Left renal cortex interstitium (tissue), 4 donors: Measurements from ENCODE around the gene CDC42BPA. TPM values are rescaled to one million over a fixed set of nuclear protein-coding genes. Genes with fewer than 3 reads are reported as not detected.
"Not testable (repeated sequence)": the region's sequence is repeated elsewhere in the genome, so short reads cannot be mapped to it uniquely, and the experiment has no call there.

ENCODE experiments used
- DNase-seq, 4 donors: peaks; one replicate each; pipeline ENCODE4 v3.0.0-alpha.2; 2013; ENCODE audit warnings: low read depth in 4 of 4, low spot score in 2 of 4, missing footprints in 1 of 4
- polyA plus RNA-seq, 4 donors: library from polyadenylated mRNA; unstranded; fragments of 120-200 nt; gene quantifications; one replicate each; pipeline ENCODE4 v1.2.1, GENCODE V29; 2013; ENCODE audit not compliant: insufficient read length in 4 of 4

CDC42BPA gene
- polyA plus RNA-seq, 4 donors = 36.2 to 41.0 (median 39.3) TPM

DNA sequence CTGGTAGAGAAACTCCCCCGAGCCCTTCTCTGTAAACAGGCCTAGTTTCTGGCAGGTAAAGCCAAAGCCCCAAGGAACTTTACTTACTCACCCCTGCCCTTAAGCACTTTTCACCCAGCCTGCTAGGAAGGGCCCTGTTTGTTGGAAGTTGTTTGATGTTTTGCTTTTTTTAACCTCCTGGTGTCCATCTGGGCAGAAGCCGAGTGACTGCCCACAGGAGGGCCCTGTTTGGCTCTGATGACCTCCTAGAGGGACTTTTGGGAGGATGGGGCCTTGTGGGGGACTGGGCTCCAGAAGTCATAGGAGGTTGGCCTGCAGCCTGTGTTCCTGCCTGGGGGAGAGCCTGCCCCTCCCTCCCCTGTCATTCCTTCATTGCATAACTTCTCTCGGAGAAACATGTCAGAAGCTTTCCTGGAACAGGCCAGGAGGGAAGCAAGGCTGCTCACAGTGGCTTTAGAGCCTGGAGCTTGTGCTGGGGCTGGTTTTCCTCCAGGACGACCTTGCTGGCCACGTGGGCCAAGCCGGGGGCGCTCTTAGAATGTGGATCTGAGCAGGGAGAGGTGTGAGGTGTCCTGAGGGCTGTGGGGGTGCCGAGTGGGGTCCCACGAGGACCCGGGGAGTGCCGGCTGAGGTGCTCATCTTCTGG is 344.3 kb downstream of the CDC42BPA start:
- no peak for DNase-seq

DNA sequence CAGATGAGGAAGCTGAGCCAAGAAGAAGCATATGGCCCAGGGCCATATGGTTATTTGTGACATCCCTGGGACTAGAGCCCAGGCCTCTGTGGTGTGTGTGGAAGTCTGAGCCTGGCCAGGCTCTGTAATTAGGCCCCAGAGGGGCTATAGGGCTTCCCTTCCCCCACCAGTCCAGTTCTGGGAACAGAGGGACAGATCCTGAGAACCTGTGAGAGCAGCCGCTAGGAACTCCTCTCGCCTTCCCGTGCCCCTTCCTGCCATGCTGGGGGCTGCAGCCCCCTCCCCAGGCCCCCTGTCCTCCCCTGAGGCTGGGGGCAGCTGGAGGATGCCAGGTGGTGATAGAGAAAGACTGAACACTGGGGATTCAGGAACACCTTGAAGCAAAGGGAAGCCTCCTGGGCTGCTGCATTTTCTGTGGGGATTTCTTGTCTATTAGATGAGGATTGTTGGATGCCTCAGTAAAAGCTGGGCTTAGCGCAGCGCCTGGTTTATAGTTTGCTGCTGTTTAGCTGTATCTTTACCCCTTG is 344.9 kb downstream of the CDC42BPA start:
- DNase-seq = no peak

DNA sequence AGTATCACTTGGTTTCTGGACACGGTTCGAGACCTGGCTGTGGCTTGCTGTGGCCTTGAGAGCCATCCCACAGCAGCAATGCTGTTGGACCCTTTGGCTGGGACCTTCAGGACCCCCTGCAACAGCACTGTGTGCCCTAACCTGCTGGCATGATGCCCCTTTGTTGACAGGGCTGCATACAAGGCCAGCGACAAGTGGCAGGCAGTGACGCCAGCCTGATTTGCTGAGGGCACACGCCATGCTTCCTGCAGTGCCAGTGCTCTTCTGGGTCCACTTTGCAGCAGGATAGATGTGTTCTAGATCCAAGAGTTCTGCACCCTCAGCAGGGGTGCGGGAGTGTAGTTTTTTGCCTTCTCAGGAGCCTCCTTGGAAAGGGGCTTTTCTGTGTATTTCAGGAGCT is 345.4 kb downstream of the CDC42BPA start:
- DNase-seq = no peak

DNA sequence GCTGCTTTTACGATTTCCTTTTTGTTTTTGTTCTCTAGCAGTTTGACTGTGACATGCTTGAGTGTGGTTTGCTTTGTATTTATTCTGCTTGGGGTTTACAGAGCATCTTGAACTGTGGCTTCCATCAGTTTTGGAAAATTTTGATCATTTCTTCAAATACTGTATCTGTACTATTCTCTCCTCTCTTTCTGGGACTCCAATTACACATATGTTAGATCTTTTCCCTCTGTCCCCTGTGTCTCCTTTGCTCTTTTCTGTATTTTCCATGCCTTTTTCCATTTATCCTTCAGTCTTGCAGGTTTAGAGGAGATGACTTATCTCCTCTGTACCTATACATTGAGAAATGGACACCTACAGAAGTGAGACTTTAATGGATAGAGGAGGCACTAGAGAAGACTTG is 346.5 kb downstream of the CDC42BPA start:
- no peak for DNase-seq

DNA sequence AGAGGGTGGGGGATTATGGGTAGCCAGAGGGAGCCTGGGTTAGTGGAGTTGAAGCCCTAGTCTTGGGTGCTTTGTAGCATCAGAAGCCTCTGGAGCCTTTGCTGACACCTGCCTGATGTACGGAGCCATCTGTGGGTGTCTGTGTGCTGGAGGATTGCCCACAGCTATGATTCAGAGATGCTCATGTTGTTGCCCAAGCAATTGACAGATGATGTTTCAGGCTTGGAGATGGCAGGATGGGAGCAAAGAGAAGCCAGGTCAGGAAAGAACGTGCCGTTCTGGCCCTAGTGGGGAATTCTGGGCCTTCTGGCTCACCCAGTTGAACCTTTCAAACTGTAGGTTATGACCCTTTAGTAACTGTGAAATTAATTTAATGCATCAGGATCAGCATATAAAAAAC is 350.6 kb downstream of the CDC42BPA start:
- DNase-seq = no peak

DNA sequence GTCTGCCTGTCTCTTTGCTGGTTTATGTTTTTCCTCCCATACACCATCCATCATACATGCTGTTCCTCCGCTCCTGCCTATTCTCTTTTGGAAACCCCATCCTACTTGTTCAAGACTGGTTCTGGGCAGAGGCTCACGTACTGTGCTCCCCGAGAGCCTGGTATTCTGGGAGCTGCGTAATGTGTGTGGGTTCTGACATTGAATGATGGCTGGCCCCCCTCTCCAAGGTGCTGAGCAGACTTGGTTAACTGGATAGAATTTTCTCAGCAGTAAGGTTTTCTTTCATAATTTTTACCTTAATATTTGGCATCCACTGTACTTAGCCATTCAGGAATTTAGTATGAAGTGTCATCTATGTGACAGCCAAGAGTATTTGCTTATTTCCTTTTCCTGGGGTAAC is 351.6 kb downstream of the CDC42BPA start:
- DNase-seq = no peak

DNA sequence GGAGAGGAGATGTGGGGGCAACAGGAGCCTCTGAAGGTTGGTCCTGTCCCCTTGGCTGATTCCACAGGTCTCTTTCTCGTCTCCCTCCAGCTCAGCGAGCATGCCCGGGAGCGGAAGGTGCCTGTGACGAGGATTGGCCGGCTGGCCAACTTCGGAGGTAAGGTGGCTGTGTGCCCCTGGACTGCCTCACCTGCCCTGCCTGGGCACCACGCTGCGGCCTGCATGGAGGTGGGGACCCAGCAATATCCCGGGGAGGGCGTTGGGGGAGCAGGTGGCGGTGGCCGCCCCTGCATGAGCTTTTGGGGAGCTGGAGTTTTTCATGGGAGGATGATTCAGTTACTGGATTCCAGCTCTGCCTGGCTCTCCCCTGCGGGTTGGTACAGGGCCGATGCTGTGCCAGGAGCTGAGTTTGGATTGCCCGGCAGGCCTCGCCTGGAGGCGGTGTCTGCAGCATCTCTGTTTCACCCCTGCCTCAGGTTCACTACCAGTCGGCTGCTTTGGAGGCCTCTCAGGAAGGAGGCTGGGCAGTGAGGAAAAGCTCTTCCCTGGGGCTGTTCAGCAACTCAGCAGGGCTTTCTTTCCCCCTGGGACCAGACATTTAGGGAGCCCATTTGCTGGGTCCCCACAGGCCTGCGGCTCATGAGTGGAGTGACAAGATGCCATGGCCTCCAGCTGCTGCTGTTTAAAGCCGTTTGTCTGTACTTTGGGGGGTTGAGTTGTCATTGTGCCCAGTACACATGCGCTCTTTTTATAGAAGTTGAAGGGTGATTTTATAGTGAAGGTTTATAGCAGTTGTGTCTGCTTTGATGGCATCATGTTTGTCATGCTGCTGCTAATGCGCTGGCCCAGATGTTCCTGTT is 352.5 kb downstream of the CDC42BPA start:
- no peak for DNase-seq

DNA sequence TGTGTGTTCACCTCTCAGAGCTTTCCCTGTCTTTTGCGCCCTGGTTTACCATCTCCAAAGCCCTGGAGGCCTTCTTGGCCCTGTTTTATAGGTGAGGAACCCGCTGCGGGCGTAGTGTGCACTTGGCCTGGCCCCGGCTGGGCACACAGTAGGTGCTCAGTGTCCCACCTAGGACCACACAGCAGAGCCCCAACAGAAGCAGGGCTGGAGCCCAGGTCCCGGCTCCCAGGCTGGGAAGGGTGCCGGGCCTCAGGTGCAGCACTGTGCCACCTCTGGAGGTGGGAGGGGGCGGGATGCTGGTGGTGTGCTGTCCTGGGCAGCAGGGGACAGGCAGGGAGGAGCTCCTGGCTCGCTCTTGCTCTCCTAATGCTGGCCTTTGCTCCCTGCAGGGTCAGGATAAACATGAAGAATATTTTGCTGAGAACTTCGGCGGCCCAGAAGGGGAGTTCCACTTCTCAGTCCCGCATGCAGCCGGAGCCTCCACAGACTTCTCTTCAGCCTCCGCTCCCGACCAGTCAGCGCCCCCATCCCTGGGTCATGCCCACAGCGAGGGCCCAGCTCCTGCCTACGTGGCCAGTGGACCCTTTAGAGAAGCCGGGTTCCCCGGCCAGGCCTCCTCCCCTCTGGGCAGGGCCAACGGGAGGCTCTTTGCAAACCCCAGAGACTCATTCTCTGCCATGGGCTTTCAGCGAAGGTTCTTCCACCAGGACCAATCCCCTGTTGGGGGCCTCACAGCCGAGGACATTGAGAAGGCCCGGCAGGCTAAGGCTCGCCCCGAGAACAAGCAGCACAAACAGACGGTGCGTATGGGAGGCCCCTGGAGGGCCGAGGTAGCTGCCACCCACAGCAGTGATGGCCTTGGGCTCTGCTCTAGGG is 353.4 kb downstream of the CDC42BPA start:
- DNase-seq = no peak

DNA sequence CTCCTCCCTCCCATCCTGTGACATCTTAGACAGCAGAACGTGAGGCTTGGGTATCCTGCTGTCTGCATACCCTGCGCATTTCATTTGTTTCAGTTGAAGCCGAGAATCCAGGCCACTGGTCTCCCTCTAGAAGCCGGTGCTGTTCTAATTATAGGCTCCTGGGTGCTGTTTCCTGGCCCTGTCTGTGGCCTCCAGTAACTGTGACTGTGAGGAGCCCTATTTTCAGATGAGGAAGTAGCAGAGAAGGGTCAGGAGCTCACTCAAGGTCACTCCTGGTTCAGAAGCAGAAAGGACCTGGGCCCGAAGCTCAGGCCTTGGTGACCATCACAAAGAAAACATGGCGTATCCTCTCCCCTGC is 354.2 kb downstream of the CDC42BPA start:
- DNase-seq = no peak

DNA sequence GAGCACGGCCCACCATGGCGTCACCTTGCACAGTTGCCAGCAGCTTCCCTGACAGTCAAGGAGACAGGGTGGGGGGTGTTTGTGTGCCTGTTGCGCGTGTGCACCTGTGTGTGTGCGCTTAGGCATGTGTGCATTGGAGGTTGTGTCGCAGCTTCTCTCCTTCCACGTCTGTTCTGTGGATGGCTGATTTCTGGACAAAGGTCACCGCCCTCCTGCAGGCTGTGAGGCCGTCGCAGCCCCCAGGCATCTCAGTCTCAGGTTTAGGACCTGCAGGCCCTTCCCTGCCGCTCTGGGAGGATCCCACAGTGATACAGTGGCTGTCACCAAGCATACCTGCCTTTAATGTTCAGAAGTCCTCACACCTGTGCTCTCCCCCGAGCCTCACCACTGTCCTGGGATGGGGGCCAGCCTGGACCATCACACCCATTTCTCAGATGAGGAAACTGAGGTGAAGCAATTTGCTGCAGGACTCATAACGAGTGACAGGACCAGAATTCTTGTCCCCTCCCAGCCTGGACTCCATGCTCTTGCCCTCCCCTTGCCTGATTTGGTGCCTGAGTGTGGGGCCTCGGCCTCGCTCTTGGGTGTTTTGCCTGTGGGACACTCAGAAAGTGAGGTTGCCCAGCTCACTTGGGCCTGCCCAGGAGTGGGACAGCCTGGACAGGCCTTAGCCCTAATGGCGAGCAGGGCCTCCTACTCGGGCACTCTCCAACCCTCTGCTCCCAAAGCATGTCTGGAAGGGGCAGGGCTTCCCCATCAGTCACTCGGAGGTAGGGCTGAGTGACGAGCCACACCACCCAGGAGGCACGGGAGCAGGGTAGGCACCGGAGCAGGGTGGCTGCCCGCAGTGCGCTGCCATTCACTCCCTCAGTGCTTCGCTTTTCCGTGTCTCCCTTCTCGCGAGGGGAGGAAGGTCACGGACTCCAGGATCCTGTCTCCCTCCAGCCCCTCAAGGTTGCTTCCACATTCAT is 355.6 kb downstream of the CDC42BPA start:
- no peak for DNase-seq

DNA sequence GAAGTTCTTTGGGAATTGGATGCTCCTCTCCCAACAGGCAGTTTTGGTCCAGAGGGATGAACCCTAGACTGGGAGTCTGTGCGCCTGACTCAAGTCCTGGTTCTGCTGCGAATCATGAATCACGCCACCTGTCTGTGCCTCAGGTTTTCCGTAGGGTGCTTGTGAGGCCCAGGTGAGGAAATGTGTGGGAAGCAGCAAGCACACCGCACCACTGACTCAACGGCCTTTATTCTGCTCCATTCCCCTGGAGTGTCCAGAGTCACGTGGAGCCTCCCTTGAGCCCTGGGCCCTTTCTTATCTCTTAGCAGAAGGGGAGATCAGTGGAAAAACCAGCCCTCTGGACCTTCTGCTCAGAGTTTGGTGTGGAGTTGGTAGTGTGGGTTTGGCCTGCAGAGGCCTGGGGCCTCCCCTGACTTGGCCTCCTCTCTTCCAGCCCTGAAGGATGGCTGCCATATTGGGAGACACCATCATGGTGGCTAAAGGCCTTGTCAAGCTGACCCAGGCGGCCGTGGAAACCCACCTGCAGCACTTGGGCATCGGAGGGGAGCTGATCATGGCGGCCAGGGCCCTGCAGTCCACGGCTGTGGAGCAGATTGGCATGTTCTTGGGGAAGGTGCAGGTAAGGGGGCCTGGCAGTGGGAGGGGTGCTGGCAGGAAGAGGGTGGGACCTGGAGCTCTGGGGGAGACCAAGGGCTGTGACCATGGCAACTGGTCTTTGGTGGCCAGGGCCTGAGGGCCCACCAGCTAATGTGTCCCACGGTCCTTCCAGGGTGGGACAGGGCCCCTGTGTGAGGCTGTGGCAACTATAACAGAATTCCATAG is 357.1 kb downstream of the CDC42BPA start:
- no peak for DNase-seq

DNA sequence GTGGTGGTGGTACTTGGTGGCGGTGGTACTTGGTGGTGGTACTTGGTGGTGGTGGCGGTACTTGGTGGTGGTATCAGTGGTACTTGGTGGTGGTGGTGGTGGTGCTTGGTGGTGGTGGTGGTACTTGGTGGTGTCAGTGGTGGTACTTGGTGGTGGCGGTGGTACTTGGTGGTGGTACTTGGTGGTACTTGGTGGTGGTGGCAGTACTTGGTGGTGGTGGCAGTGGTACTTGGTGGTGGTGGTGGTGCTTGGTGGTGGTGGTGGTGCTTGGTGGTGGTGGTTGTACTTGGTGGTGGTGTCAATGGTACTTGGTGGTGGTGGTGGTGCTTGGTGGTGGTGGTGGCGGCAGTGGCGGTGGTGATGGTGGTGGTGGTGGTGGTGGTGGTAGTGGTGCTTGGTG is 358.0 kb downstream of the CDC42BPA start:
- no peak for DNase-seq

DNA sequence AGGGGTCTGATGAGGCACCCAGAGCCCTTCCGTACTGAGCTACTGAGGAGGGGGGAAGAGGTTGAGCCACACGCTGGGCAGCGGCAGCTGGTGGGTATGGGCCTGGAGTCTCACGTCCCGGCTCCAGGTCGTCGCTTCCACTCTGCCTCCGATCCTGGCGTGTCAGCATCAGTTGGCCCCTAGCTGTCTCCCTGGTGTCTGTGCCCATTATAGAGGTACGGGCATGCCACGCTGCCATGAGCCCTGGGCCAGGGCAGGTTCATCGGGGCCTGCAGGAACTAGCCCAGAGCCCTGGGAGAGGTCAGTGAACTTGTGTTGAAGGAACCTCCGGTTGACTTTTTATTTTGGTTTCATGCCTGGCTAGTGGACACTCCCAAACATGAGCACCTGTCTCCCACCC is 360.0 kb downstream of the CDC42BPA start:
- no peak for DNase-seq

DNA sequence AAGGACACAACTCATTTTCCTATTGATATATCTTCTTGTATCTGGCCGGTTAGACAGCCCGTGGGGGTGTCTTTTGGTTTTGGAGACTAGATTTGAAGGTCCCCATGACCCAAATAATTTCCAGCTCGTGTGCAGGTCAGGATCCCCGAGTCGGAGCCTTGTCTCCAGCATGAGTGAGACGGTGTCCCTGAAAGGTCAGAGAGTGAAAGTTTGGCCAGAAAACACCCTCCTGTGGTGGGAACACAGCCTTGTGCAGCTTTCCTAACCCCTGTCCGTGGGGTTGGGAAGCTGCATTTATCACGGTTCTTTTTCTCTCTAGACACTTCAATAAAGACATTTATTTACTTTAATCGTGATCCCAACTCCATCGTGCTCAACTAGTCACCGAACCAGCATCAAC is 360.6 kb downstream of the CDC42BPA start:
- DNase-seq = no peak

DNA sequence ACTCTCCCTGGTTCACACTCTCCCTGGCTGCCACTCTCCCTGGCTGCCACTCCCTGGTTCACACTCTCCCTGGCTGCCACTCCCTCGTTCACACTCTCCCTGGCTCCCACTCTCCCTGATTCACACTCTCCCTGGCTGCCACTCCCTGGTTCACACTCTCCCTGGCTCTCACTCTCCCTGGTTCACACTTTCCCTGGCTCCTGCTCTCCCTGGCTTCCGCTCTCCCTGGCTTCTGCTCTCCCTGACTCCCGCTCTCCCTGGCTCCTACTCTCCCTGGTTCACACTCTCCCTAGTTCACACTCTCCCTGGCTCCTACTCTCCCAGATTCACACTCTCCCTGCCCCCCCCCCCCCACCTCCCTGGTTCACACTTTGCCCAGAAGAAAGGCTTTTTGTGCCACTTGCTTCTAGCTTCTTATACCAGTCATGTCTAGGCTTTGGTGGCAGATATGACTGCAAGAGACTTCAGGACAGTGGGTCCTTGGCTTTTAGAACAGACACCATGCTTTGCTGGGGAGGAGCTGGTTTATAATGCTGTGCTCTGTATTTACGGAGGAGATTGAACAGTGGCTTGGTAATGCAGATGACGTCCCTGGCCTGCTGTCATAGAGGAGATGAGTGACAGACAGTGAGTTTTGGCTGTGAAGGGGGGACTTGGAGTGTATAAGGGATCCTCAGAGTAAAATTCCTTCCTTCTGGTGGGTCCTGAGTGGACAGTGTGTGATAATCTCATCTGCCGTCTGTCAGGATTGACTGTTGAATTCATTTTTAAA is 361.2 kb downstream of the CDC42BPA start:
- DNase-seq = no peak

DNA sequence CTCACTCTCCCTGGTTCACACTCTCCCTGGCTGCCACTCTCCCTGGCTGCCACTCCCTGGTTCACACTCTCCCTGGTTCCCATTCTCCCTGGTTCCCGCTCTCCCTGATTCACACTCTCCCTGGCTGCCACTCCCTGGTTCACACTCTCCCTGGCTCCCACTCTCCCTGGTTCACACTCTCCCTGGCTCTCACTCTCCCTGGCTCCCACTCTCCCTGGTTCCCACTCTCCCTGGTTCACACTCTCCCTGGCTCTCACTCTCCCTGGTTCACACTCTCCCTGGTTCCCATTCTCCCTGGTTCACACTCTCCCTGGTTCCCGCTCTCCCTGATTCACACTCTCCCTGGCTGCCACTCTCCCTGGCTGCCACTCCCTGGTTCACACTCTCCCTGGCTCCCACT is 362.4 kb downstream of the CDC42BPA start:
- not testable (repeated sequence) for DNase-seq

DNA sequence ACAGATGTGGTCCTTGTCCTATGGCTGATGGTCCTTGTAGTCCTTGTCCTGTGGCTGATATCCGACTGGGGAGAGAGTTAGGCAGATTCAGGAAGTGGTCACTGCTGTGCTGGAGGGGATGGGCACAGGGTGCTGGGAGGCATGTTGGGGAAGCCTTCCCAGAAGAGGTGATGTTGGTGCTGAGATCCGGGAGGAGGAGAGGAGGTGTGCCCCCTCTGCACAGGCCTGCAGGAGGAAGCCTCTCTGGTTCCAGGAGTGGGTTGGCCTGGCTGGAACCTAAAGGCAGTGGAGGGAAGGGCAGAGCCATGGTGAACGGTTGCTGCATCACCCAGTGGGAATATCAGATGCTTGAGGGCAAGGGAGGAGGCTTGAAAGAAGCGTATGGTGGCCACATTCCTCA is 363.5 kb downstream of the CDC42BPA start:
- DNase-seq = no peak

DNA sequence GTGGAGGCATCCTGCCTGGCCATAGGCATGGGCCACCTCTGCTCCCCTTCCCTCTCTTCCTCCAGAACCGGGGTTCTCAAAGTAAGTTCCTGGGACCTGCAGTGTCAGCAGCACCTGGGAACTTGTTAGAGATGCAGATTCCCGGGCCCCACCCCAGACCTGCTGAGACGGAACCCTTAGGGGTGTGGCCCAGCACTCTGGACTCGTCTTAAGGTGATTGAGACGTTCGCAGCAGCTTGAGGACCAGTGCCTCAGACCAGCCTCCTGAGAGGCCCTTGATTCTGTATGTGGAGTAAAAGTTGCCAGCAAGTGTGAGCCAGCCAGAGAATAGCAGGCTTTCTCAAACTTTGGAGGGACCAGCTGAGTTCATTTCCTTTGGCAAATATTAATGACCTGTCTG is 364.0 kb downstream of the CDC42BPA start:
- DNase-seq = no peak
